ENCODE results near the gene SLC46A3.

- TF ChIP-seq ZFP30 (CRISPR knock-in tag; IDR thresholded peaks at IDR 0.05), result no peak
- no peak for TF ChIP-seq ZNF8 (CRISPR knock-in tag; IDR thresholded peaks at IDR 0.05)
- TF ChIP-seq CSDC2 (CRISPR knock-in tag; IDR thresholded peaks at IDR 0.05), result no peak
- no peak for TF ChIP-seq GLIS3 (CRISPR knock-in tag; IDR thresholded peaks at IDR 0.05)
Observed at GRCh38 chr13:28730762-28731161, 12.0 kb upstream of the SLC46A3 start.

Measured in SK-N-SH treated with all-trans-retinoic acid at 6 μM for 48 hours (cell line).